ENCODE data around the gene COL6A1. TPM values are rescaled to one million over a fixed set of nuclear protein-coding genes. Genes with fewer than 3 reads are reported as not detected.

Gene COL6A1
- total RNA-seq, 1 experiment from 2014 or later, result 221 TPM

DNA sequence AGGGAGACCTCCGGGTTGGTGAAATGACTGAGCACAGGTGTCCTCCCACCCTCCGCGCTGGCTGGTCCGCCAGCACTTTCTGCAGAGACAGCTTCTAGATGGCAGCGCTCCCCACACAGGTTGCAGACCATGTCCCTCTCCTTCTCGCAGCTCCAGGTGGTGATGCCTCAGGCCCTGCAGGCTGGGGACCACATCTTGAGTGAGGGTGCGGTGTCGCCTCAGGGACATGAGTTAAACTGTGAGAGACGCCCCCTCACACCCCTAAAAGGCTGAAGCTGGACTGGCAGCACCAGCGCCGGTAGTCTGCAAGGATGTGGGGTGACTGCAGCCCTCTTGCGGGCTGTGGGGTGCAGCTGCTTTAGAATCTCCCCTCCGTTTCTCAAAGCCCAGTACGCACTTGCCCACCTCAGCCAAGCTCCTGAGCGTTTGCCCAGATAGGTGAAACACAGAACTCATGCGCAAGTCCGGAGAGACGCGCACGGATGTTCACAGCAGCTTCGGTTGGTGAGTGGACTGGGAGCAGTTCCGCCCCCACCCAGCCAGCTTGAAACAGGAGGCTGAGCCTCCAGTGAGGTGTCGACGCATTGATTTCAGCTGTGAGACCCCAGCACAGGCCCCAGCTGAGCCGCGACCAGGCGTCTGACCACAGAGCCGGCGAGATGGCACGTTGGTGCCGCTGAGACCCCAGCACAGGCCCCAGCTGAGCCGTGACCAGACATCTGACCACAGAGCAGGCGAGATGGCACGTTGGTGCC is 28.6 kb downstream of the COL6A1 start:
- DNase-seq (ENCODE audit: low spot score) (no peak), ATAC-seq (no peak)
- CTCF ChIA-PET, result interaction anchor here (1.1 to 1.9 kb wide), 3 partner anchors 37 to 133 kb away, joined by 3 to 5 read pairs (median 4); no protein-coding TSS in a partner anchor
- Mint-ChIP-seq H3K27ac (peak overlapping the region; percentile 25; the same call in 1 of the 2 replicates), H3K27me3 (ENCODE audit: low read depth) (no peaks in the 10 kb centered on the region), H3K4me3 (no peak overlapping the region), H3K9me3 (peaks cover 7% of the 10 kb centered on the region), H3K36me3 (peaks cover 2% of the 10 kb centered on the region; the same call in 1 of the 2 replicates), H3K4me1 (no peaks in the 10 kb centered on the region)
- POLR2A ChIA-PET, result no interaction called here
- TF ChIP-seq, protein P1, sequence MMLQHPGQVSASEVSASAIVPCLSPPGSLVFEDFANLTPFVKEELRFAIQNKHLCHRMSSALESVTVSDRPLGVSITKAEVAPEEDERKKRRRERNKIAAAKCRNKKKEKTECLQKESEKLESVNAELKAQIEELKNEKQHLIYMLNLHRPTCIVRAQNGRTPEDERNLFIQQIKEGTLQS (CRISPR knock-in tag; conservative IDR thresholded peaks at IDR 0.05), result no peak
- no peak for TF ChIP-seq PRRX2 (CRISPR knock-in tag; IDR thresholded peaks at IDR 0.05)
- TF ChIP-seq, protein P2, sequence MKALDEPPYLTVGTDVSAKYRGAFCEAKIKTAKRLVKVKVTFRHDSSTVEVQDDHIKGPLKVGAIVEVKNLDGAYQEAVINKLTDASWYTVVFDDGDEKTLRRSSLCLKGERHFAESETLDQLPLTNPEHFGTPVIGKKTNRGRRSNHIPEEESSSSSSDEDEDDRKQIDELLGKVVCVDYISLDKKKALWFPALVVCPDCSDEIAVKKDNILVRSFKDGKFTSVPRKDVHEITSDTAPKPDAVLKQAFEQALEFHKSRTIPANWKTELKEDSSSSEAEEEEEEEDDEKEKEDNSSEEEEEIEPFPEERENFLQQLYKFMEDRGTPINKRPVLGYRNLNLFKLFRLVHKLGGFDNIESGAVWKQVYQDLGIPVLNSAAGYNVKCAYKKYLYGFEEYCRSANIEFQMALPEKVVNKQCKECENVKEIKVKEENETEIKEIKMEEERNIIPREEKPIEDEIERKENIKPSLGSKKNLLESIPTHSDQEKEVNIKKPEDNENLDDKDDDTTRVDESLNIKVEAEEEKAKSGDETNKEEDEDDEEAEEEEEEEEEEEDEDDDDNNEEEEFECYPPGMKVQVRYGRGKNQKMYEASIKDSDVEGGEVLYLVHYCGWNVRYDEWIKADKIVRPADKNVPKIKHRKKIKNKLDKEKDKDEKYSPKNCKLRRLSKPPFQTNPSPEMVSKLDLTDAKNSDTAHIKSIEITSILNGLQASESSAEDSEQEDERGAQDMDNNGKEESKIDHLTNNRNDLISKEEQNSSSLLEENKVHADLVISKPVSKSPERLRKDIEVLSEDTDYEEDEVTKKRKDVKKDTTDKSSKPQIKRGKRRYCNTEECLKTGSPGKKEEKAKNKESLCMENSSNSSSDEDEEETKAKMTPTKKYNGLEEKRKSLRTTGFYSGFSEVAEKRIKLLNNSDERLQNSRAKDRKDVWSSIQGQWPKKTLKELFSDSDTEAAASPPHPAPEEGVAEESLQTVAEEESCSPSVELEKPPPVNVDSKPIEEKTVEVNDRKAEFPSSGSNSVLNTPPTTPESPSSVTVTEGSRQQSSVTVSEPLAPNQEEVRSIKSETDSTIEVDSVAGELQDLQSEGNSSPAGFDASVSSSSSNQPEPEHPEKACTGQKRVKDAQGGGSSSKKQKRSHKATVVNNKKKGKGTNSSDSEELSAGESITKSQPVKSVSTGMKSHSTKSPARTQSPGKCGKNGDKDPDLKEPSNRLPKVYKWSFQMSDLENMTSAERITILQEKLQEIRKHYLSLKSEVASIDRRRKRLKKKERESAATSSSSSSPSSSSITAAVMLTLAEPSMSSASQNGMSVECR (CRISPR knock-in tag; IDR thresholded peaks at IDR 0.05; ENCODE audit: borderline replicate concordance), result no peak
- no peak for TF ChIP-seq ZNF423 (CRISPR knock-in tag; IDR thresholded peaks at IDR 0.05)
- TF ChIP-seq SP1 (CRISPR knock-in tag; conservative IDR thresholded peaks at IDR 0.05), result no peak
- TF ChIP-seq GRHL2 (CRISPR knock-in tag; IDR thresholded peaks at IDR 0.05; ENCODE audit: insufficient replicate concordance, severe bottlenecking), result no peak
- TF ChIP-seq TEAD1 (CRISPR knock-in tag; IDR thresholded peaks at IDR 0.05), result no peak
- TF ChIP-seq SOX15 (CRISPR knock-in tag; IDR thresholded peaks at IDR 0.05), result no peak
- TF ChIP-seq, protein P3, sequence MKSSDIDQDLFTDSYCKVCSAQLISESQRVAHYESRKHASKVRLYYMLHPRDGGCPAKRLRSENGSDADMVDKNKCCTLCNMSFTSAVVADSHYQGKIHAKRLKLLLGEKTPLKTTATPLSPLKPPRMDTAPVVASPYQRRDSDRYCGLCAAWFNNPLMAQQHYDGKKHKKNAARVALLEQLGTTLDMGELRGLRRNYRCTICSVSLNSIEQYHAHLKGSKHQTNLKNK (CRISPR knock-in tag; IDR thresholded peaks at IDR 0.05), result no peak
- no peak for TF ChIP-seq ZBTB21 (CRISPR knock-in tag; IDR thresholded peaks at IDR 0.05; ENCODE audit: borderline replicate concordance)
- TF ChIP-seq, protein P4, sequence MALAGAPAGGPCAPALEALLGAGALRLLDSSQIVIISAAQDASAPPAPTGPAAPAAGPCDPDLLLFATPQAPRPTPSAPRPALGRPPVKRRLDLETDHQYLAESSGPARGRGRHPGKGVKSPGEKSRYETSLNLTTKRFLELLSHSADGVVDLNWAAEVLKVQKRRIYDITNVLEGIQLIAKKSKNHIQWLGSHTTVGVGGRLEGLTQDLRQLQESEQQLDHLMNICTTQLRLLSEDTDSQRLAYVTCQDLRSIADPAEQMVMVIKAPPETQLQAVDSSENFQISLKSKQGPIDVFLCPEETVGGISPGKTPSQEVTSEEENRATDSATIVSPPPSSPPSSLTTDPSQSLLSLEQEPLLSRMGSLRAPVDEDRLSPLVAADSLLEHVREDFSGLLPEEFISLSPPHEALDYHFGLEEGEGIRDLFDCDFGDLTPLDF (CRISPR knock-in tag; IDR thresholded peaks at IDR 0.05), result no peak
- no peak for TF ChIP-seq TCF7 (CRISPR knock-in tag; IDR thresholded peaks at IDR 0.05; ENCODE audit: low read depth)
- TF ChIP-seq, protein P5, sequence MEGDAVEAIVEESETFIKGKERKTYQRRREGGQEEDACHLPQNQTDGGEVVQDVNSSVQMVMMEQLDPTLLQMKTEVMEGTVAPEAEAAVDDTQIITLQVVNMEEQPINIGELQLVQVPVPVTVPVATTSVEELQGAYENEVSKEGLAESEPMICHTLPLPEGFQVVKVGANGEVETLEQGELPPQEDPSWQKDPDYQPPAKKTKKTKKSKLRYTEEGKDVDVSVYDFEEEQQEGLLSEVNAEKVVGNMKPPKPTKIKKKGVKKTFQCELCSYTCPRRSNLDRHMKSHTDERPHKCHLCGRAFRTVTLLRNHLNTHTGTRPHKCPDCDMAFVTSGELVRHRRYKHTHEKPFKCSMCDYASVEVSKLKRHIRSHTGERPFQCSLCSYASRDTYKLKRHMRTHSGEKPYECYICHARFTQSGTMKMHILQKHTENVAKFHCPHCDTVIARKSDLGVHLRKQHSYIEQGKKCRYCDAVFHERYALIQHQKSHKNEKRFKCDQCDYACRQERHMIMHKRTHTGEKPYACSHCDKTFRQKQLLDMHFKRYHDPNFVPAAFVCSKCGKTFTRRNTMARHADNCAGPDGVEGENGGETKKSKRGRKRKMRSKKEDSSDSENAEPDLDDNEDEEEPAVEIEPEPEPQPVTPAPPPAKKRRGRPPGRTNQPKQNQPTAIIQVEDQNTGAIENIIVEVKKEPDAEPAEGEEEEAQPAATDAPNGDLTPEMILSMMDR (IDR thresholded peaks at IDR 0.05), result no peak
- TF ChIP-seq ZNF396 (CRISPR knock-in tag; IDR thresholded peaks at IDR 0.05; ENCODE audit: borderline replicate concordance), result no peak
- TF ChIP-seq, protein P6, sequence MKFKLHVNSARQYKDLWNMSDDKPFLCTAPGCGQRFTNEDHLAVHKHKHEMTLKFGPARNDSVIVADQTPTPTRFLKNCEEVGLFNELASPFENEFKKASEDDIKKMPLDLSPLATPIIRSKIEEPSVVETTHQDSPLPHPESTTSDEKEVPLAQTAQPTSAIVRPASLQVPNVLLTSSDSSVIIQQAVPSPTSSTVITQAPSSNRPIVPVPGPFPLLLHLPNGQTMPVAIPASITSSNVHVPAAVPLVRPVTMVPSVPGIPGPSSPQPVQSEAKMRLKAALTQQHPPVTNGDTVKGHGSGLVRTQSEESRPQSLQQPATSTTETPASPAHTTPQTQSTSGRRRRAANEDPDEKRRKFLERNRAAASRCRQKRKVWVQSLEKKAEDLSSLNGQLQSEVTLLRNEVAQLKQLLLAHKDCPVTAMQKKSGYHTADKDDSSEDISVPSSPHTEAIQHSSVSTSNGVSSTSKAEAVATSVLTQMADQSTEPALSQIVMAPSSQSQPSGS (CRISPR knock-in tag; IDR thresholded peaks at IDR 0.05; ENCODE audit: borderline replicate concordance, low read depth), result no peak
